Spleen (tissue), 11 donors: ENCODE measurements around the gene ZNF135. TPM values are rescaled to one million over a fixed set of nuclear protein-coding genes. Genes with fewer than 3 reads are reported as not detected.

Source experiments
- DNase-seq: peaks from one replicate; pipeline ENCODE4 v3.0.0-alpha.2; 2020
- H3K27ac ChIP-seq, 8 donors: fragments of 200-600 bp; sonication (generic) in 7 of 8; 1 replicate in 4 of 8; 2 replicates in 4 of 8; pipeline versions ENCODE4 v1.5.0 to v1.8.0; 2016 to 2021; ENCODE audit warnings: inconsistent platforms in 4 of 8, mild to moderate bottlenecking in 4 of 8, moderate library complexity in 1 of 8
- H3K27me3 ChIP-seq, 7 donors: fragments of 200-600 bp; sonication (generic) in 6 of 7; replicated peaks in 1 of 7; 1 replicate in 4 of 7; 2 replicates in 3 of 7; pipeline versions ENCODE4 v1.5.0 to v1.8.0; 2016 to 2021; ENCODE audit warnings: inconsistent platforms in 3 of 7, mild to moderate bottlenecking in 1 of 7
- H3K36me3 ChIP-seq, 6 donors: fragments of 200-600 bp; sonication (generic) in 5 of 6; 1 replicate in 4 of 6; 2 replicates in 2 of 6; pipeline versions ENCODE4 v1.5.0 to v1.8.0; 2016 to 2021; ENCODE audit warnings: inconsistent platforms in 2 of 6
- H3K4me1 ChIP-seq, 6 donors: fragments of 200-600 bp; sonication (generic) in 5 of 6; 1 replicate in 3 of 6; 2 replicates in 3 of 6; pipeline versions ENCODE4 v1.5.0 to v1.8.0; 2016 to 2021; ENCODE audit warnings: inconsistent platforms in 3 of 6
- H3K4me3 ChIP-seq, 8 donors: fragments of 200-600 bp; sonication (generic) in 7 of 8; 1 replicate in 4 of 8; 2 replicates in 4 of 8; pipeline versions ENCODE4 v1.5.0 to v1.8.0; 2016 to 2021; ENCODE audit warnings: inconsistent platforms in 4 of 8, mild to moderate bottlenecking in 4 of 8, moderate library complexity in 2 of 8
- H3K9me3 ChIP-seq, 8 donors: fragments of 200-600 bp; sonication (generic) in 7 of 8; 1 replicate in 4 of 8; 2 replicates in 4 of 8; pipeline versions ENCODE4 v1.5.0 to v1.8.0; 2016 to 2021; ENCODE audit warnings: inconsistent platforms in 4 of 8
- CTCF ChIP-seq, 11 experiments: fragments of 200-600 bp in 7 of 11; fragments of 450-650 bp in 4 of 11; sonication (generic) in 4 of 11; IDR thresholded peaks in 8 of 11; conservative IDR thresholded peaks in 3 of 11; 1 replicate in 7 of 11; 2 replicates in 4 of 11; pipeline versions ENCODE4 v1.4.0 to v1.8.0; 2016 to 2021; ENCODE audit warnings: antibody characterized with exemption in 11 of 11, inconsistent platforms in 4 of 11, mild to moderate bottlenecking in 1 of 11
- POLR2A ChIP-seq, 3 donors: fragments of 450-650 bp; IDR thresholded peaks; one replicate each; pipeline ENCODE4 v1.5.1; 2017; ENCODE audit warnings: antibody characterized with exemption in 3 of 3, mild to moderate bottlenecking in 1 of 3
- POLR2AphosphoS5 ChIP-seq, 3 donors: sonication (generic); formaldehyde crosslinking; IDR thresholded peaks; one replicate each; pipeline ENCODE4 v1.5.1; 2017; ENCODE audit warnings: antibody characterized with exemption in 3 of 3
- WGBS, 5 donors: extraction: QIAGEN DNeasy Blood & Tissue Kit in 3 of 5; methylation state at CpG; one replicate each; pipeline versions ENCODE4 v1.1.5 to v1.1.7; 2013 to 2018; 5-methylcytosine and 5-hydroxymethylcytosine counted together
- intact Hi-C: fragments of 100-400 bp; cut with DNase I; formaldehyde crosslinking; loops from one replicate; pipeline ENCODE4 v1.15.0; 2023; ENCODE audit warnings: low total_unique reads
- polyA plus RNA-seq, 3 donors: library from polyadenylated mRNA; stranded (reverse); fragments of 200-250 nt; gene quantifications; one replicate each; pipeline ENCODE4 v1.2.1, GENCODE V29; 2013
- total RNA-seq, 7 donors: library from RNA; depleted of rRNA in 3 of 7; stranded (reverse); fragments of >200 nt in 3 of 7; fragmentation: NEBNext Ultra II Directional in 4 of 7; extraction: Animal tissue kit (Norgen Biotek cat#: 25700) in 4 of 7; gene quantifications; one replicate each; pipeline versions ENCODE4 v1.1.0 to v1.2.1, GENCODE V29; 2016 to 2021
- donor health status: healthy with polysubstance abuse.
- donor health status: DM: no; HTN: no; CAD: no; lungs with moderate emphysema.
- donor health status: DM: no; HTN: no; CAD: no.
- donor health status: Bipolar disorder and iron deficiency.
- donor health status: healthy.
- donor health status: DM: no; HTN: no; CAD: no.
- donor health status: DM: yes; HTN: yes; CAD: no.

ZNF135 gene
- total and polyA plus RNA-seq, 10 donors: 3.6 to 9.4 (median 7.0) TPM

GRCh38 chr19:58084596-58085347 is 25.7 kb downstream of the ZNF135 start:
- no peak overlapping the region for H3K4me3 ChIP-seq
- 96 to 98% (median 97%) methylated on average over 41 to 69 of the region's 69 CpGs for WGBS, 5 donors
- H3K4me1 ChIP-seq: no peaks in the 10 kb centered on the region
- H3K36me3 ChIP-seq: peaks cover 8 to 67% (median 35%) of the 10 kb centered on the region in 6 donors
- no peak for DNase-seq
- H3K27me3 ChIP-seq: no peaks in the 10 kb centered on the region
- peaks cover 0 to 98% (median 97%) of the 10 kb centered on the region in 8 donors for H3K9me3 ChIP-seq
- H3K27ac ChIP-seq: no peak overlapping the region
- TF ChIP-seq POLR2AphosphoS5 (IDR thresholded peaks at IDR 0.05) (peak in 1 of 3 donors; percentile 49), POLR2A (IDR thresholded peaks at IDR 0.05) (no peak)
- intact Hi-C loops: no loop called here

GRCh38 chr19:58085348-58085875 is 26.3 kb downstream of the ZNF135 start:
- H3K9me3 ChIP-seq: peaks cover 0 to 98% (median 97%) of the 10 kb centered on the region in 8 donors
- H3K4me3 ChIP-seq: no peak overlapping the region
- no peaks in the 10 kb centered on the region for H3K4me1 ChIP-seq
- H3K36me3 ChIP-seq: peaks cover 8 to 70% (median 35%) of the 10 kb centered on the region in 6 donors
- no peak overlapping the region for H3K27ac ChIP-seq
- WGBS, 5 donors: 88 to 97% (median 93%) methylated on average over 24 to 29 of the region's 29 CpGs
- TF ChIP-seq POLR2A (IDR thresholded peaks at IDR 0.05) (no peak), CTCF (IDR thresholded peaks at IDR 0.05 in 8 of 11, conservative IDR thresholded peaks at IDR 0.05 in 3 of 11) (no peak), POLR2AphosphoS5 (IDR thresholded peaks at IDR 0.05) (peak in 1 of 3 donors; percentile 42)
- DNase-seq: no peak
- intact Hi-C loops: no loop called here
- no peaks in the 10 kb centered on the region for H3K27me3 ChIP-seq

GRCh38 chr19:58086825-58087710 is 28.0 kb downstream of the ZNF135 start:
- DNase-seq: no peak
- intact Hi-C loops: no loop called here
- H3K9me3 ChIP-seq: peaks cover 0 to 98% (median 97%) of the 10 kb centered on the region in 8 donors
- H3K27me3 ChIP-seq: no peaks in the 10 kb centered on the region
- TF ChIP-seq POLR2A (IDR thresholded peaks at IDR 0.05) (no peak), POLR2AphosphoS5 (IDR thresholded peaks at IDR 0.05) (peak in 2 of 3 donors; percentile 34 to 55), CTCF (IDR thresholded peaks at IDR 0.05 in 8 of 11, conservative IDR thresholded peaks at IDR 0.05 in 3 of 11) (no peak)
- H3K36me3 ChIP-seq: peaks cover 8 to 76% (median 35%) of the 10 kb centered on the region in 6 donors
- no peaks in the 10 kb centered on the region for H3K4me1 ChIP-seq
- WGBS, 5 donors: 88 to 97% (median 96%) methylated on average over 11 to 23 of the region's 23 CpGs
- H3K4me3 ChIP-seq: no peak overlapping the region
- no peak overlapping the region for H3K27ac ChIP-seq

GRCh38 chr19:58088521-58089052 is 29.5 kb downstream of the ZNF135 start:
- intact Hi-C loops: no loop called here
- Histone ChIP-seq H3K36me3 (peaks cover 8 to 75% (median 34%) of the 10 kb centered on the region in 6 donors), H3K4me3 (no peak overlapping the region), H3K27me3 (no peaks in the 10 kb centered on the region), H3K27ac (no peak overlapping the region), H3K9me3 (peaks cover 0 to 98% (median 92%) of the 10 kb centered on the region in 8 donors), H3K4me1 (no peaks in the 10 kb centered on the region)
- DNase-seq: no peak
- 83 to 98% (median 96%) methylated on average over 8 to 13 of the region's 13 CpGs for WGBS, 5 donors
- TF ChIP-seq POLR2AphosphoS5 (IDR thresholded peaks at IDR 0.05) (peak in 1 of 3 donors; percentile 29), POLR2A (IDR thresholded peaks at IDR 0.05) (no peak), CTCF (IDR thresholded peaks at IDR 0.05 in 8 of 11, conservative IDR thresholded peaks at IDR 0.05 in 3 of 11) (no peak)
